Neural cell (in vitro differentiated cells): ENCODE data around the gene STAT6.

Experiments used
- CTCF ChIP-seq: fragments of 450-650 bp; IDR thresholded peaks from 2 replicates; pipeline ENCODE4 v1.5.1; 2014; ENCODE audit warnings: antibody characterized with exemption, mild to moderate bottlenecking, moderate library complexity; ENCODE audit not compliant: poor library complexity, severe bottlenecking
- EZH2 ChIP-seq: fragments of 200-600, 300-800 bp; shearing (Covaris generic), sonication (generic); IDR thresholded peaks from 2 replicates; pipeline ENCODE4 v1.6.1; 2014; ENCODE audit warnings: antibody characterized with exemption, low read length, borderline replicate concordance, mild to moderate bottlenecking; ENCODE audit not compliant: insufficient read depth, poor library complexity, severe bottlenecking
- MXI1 ChIP-seq: fragments of 450-650 bp; conservative IDR thresholded peaks from 2 replicates; pipeline ENCODE4 v1.6.1; 2014; ENCODE audit warnings: antibody characterized with exemption, mild to moderate bottlenecking; ENCODE audit not compliant: poor library complexity, severe bottlenecking

GRCh38 chr12:57099047-57099714 is 12.0 kb downstream of the STAT6 start:
- no peak for TF ChIP-seq MXI1
- no peak for TF ChIP-seq CTCF
- TF ChIP-seq EZH2, result no peak
